DND-41 (cell line): Measurements from ENCODE around the gene GNB5.
"Not testable (repeated sequence)": the region's sequence is repeated elsewhere in the genome, so short reads cannot be mapped to it uniquely, and the experiment has no call there.

Experiments
- ATAC-seq: fragments of 200-7000 bp; cut with Tn5 transposase; 3 replicates; pipeline ENCODE4 v1.9.1; 2021; ENCODE audit warnings: low read depth; ENCODE audit not compliant: insufficient read depth
- DNase-seq: peaks from one replicate; pipeline ENCODE4 v3.0.0-alpha.2; 2020
- H2AFZ ChIP-seq: 2 replicates; pipeline ENCODE4 v1.6.0; 2012; ENCODE audit warnings: low read depth, low read length
- H3K27ac ChIP-seq: 2 replicates; pipeline ENCODE4 v1.5.1; 2012; ENCODE audit warnings: low read length, inconsistent platforms
- H3K27me3 ChIP-seq: fragments of 200-600 bp; sonication (generic); 2 replicates; pipeline ENCODE4 v1.6.0; 2012; ENCODE audit warnings: low read length, mild to moderate bottlenecking, inconsistent platforms; ENCODE audit not compliant: insufficient read depth, poor library complexity
- H3K36me3 ChIP-seq: 2 replicates; pipeline ENCODE4 v1.5.1; 2012; ENCODE audit warnings: low read length, inconsistent platforms; ENCODE audit not compliant: insufficient read depth
- H3K4me1 ChIP-seq: 2 replicates; pipeline ENCODE4 v1.5.1; 2012; ENCODE audit warnings: mild to moderate bottlenecking, low read length; ENCODE audit not compliant: insufficient read depth
- H3K4me2 ChIP-seq: 2 replicates; pipeline ENCODE4 v1.6.0; 2012; ENCODE audit warnings: mild to moderate bottlenecking, moderate library complexity, low read length, inconsistent platforms; ENCODE audit not compliant: insufficient read depth
- H3K4me3 ChIP-seq, 2 experiments: fragments of 200-600 bp in 1 of 2; shearing (Covaris generic) in 1 of 2; 2 replicates each; pipeline ENCODE4 v1.5.1; 2012 to 2016; ENCODE audit warnings: inconsistent platforms in 2 of 2, low read length in 2 of 2, mild to moderate bottlenecking in 2 of 2, low read depth in 1 of 2, moderate library complexity in 1 of 2
- H3K79me2 ChIP-seq: 2 replicates; pipeline ENCODE4 v1.6.0; 2012; ENCODE audit warnings: low read length, inconsistent platforms; ENCODE audit not compliant: insufficient read depth
- H3K9ac ChIP-seq: 2 replicates; pipeline ENCODE4 v1.6.0; 2012; ENCODE audit warnings: low read depth, mild to moderate bottlenecking, inconsistent platforms, low read length, moderate library complexity
- H3K9me3 ChIP-seq: 2 replicates; pipeline ENCODE4 v1.5.1; 2012; ENCODE audit warnings: low read length, moderate library complexity, mild to moderate bottlenecking, inconsistent platforms; ENCODE audit not compliant: insufficient read depth, severe bottlenecking
- H4K20me1 ChIP-seq: 2 replicates; pipeline ENCODE4 v1.6.0; 2012; ENCODE audit warnings: low read length; ENCODE audit not compliant: insufficient read depth
- CTCF ChIP-seq: IDR thresholded peaks from 2 replicates; pipeline ENCODE4 v1.5.1; 2012; ENCODE audit warnings: borderline replicate concordance, low read length, moderate library complexity, mild to moderate bottlenecking; ENCODE audit not compliant: poor library complexity, severe bottlenecking; ENCODE audit errors: extremely low read depth
- EZH2 ChIP-seq: IDR thresholded peaks from 3 replicates; pipeline ENCODE4 v1.6.1; 2012; ENCODE audit warnings: borderline replicate concordance, low read depth, mild to moderate bottlenecking, moderate library complexity, low read length, inconsistent platforms; ENCODE audit not compliant: severe bottlenecking

GNB5 gene

GRCh38 chr15:52085299-52085698, 105.9 kb downstream of the GNB5 start:
- no peaks in the 10 kb centered on the region for H4K20me1 ChIP-seq
- H3K79me2 ChIP-seq: no peaks in the 10 kb centered on the region
- H3K4me3 ChIP-seq: no peak overlapping the region
- TF ChIP-seq EZH2: no peak
- no peak for TF ChIP-seq CTCF
- DNase-seq: no peak
- H3K9ac ChIP-seq: no peak overlapping the region
- no peak overlapping the region for H3K27ac ChIP-seq
- H3K9me3 ChIP-seq: peaks cover 12% of the 10 kb centered on the region
- peaks cover 13% of the 10 kb centered on the region for H3K4me1 ChIP-seq
- no peak overlapping the region for H3K4me2 ChIP-seq
- no peak for ATAC-seq
- no peak overlapping the region for H2AFZ ChIP-seq
- H3K27me3 ChIP-seq: no peaks in the 10 kb centered on the region
- H3K36me3 ChIP-seq: no peaks in the 10 kb centered on the region

- no peak overlapping the region for H2AFZ ChIP-seq
- H3K27ac ChIP-seq: no peak overlapping the region
- no peak overlapping the region for H3K4me2 ChIP-seq
- peaks cover 13% of the 10 kb centered on the region for H3K4me1 ChIP-seq
- H3K27me3 ChIP-seq: no peaks in the 10 kb centered on the region
- TF ChIP-seq CTCF: no peak
- TF ChIP-seq EZH2: no peak
- H4K20me1 ChIP-seq: no peaks in the 10 kb centered on the region
- DNase-seq (no peak), ATAC-seq (no peak)
- H3K4me3 ChIP-seq: no peak overlapping the region
- no peaks in the 10 kb centered on the region for H3K36me3 ChIP-seq
- no peaks in the 10 kb centered on the region for H3K79me2 ChIP-seq
- H3K9me3 ChIP-seq: peaks cover 10% of the 10 kb centered on the region
- H3K9ac ChIP-seq: no peak overlapping the region
These were observed 107.6 kb downstream of the GNB5 start for GRCh38 chr15:52083603-52084002.

- not testable (repeated sequence) for H2AFZ ChIP-seq, DNase-seq, H3K36me3 ChIP-seq, H3K27me3 ChIP-seq, H3K27ac ChIP-seq, H4K20me1 ChIP-seq, H3K4me3 ChIP-seq, ATAC-seq, H3K4me2 ChIP-seq, H3K79me2 ChIP-seq, H3K9ac ChIP-seq
- Histone ChIP-seq H3K9me3 (peaks cover 10% of the 10 kb centered on the region), H3K4me1 (peaks cover 13% of the 10 kb centered on the region)
These were observed 108.2 kb downstream of the GNB5 start for GRCh38 chr15:52083037-52083359.

- H3K9ac ChIP-seq: no peak overlapping the region
- no peaks in the 10 kb centered on the region for H3K79me2 ChIP-seq
- no peaks in the 10 kb centered on the region for H3K27me3 ChIP-seq
- peak; percentile 82 for ATAC-seq
- peaks cover 13% of the 10 kb centered on the region for H3K4me1 ChIP-seq
- peaks cover 10% of the 10 kb centered on the region for H3K9me3 ChIP-seq
- no peak for TF ChIP-seq EZH2
- TF ChIP-seq CTCF: no peak
- DNase-seq: peak; percentile 65
- H2AFZ ChIP-seq: no peak overlapping the region
- no peak overlapping the region for H3K4me2 ChIP-seq
- H4K20me1 ChIP-seq: no peaks in the 10 kb centered on the region
- no peaks in the 10 kb centered on the region for H3K36me3 ChIP-seq
- peak overlapping the region; percentile 63 for H3K27ac ChIP-seq
- H3K4me3 ChIP-seq: no peak overlapping the region; a peak in 1 of 4 replicates
These were observed 108.8 kb downstream of the GNB5 start for GRCh38 chr15:52082197-52083036.
